ENCODE data around the gene RAB40C. TPM values are rescaled to one million over a fixed set of nuclear protein-coding genes. Genes with fewer than 3 reads are reported as not detected.

Gene RAB40C
- total RNA-seq, 1 experiment from 2014 or later = 30.7 TPM

GRCh38 chr16:575354-576196 is 14.3 kb upstream of the RAB40C start:
- TF ChIP-seq, protein P1, sequence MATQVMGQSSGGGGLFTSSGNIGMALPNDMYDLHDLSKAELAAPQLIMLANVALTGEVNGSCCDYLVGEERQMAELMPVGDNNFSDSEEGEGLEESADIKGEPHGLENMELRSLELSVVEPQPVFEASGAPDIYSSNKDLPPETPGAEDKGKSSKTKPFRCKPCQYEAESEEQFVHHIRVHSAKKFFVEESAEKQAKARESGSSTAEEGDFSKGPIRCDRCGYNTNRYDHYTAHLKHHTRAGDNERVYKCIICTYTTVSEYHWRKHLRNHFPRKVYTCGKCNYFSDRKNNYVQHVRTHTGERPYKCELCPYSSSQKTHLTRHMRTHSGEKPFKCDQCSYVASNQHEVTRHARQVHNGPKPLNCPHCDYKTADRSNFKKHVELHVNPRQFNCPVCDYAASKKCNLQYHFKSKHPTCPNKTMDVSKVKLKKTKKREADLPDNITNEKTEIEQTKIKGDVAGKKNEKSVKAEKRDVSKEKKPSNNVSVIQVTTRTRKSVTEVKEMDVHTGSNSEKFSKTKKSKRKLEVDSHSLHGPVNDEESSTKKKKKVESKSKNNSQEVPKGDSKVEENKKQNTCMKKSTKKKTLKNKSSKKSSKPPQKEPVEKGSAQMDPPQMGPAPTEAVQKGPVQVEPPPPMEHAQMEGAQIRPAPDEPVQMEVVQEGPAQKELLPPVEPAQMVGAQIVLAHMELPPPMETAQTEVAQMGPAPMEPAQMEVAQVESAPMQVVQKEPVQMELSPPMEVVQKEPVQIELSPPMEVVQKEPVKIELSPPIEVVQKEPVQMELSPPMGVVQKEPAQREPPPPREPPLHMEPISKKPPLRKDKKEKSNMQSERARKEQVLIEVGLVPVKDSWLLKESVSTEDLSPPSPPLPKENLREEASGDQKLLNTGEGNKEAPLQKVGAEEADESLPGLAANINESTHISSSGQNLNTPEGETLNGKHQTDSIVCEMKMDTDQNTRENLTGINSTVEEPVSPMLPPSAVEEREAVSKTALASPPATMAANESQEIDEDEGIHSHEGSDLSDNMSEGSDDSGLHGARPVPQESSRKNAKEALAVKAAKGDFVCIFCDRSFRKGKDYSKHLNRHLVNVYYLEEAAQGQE (IDR thresholded peaks at IDR 0.05; ENCODE audit: insufficient read depth in 1 of 2, low read depth in 2 of 2, low read length in 1 of 2) = no peak
- TF ChIP-seq, protein P2, sequence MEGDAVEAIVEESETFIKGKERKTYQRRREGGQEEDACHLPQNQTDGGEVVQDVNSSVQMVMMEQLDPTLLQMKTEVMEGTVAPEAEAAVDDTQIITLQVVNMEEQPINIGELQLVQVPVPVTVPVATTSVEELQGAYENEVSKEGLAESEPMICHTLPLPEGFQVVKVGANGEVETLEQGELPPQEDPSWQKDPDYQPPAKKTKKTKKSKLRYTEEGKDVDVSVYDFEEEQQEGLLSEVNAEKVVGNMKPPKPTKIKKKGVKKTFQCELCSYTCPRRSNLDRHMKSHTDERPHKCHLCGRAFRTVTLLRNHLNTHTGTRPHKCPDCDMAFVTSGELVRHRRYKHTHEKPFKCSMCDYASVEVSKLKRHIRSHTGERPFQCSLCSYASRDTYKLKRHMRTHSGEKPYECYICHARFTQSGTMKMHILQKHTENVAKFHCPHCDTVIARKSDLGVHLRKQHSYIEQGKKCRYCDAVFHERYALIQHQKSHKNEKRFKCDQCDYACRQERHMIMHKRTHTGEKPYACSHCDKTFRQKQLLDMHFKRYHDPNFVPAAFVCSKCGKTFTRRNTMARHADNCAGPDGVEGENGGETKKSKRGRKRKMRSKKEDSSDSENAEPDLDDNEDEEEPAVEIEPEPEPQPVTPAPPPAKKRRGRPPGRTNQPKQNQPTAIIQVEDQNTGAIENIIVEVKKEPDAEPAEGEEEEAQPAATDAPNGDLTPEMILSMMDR (IDR thresholded peaks at IDR 0.05) = no peak
- TF ChIP-seq TCF7L2 (IDR thresholded peaks at IDR 0.05; ENCODE audit: low read depth, low read length) (no peak), SIN3A (IDR thresholded peaks at IDR 0.05; ENCODE audit: borderline replicate concordance, insufficient read depth, low read depth, low read length) (no peak), POLR2AphosphoS5 (IDR thresholded peaks at IDR 0.05; ENCODE audit: low read depth, low read length) (no peak)
- Histone ChIP-seq H3K9me3 (ENCODE audit: control insufficient read depth, insufficient read depth, low read depth, low read length) (no peaks in the 10 kb centered on the region), H3K27ac (ENCODE audit: low read length) (no peak overlapping the region), H3K4me1 (ENCODE audit: control insufficient read depth, insufficient read depth, low read length) (peaks cover 15% of the 10 kb centered on the region), H3K4me3 (ENCODE audit: low read depth in 2 of 2, low read length in 2 of 2) (no peak overlapping the region), H3K36me3 (ENCODE audit: control insufficient read depth, insufficient read depth, low read length) (no peaks in the 10 kb centered on the region), H3K27me3 (ENCODE audit: control insufficient read depth, insufficient read depth, low read length) (no peaks in the 10 kb centered on the region)
- BruUV-seq (replicated peaks) = no TSS peak
- ATAC-seq = no peak
- in situ Hi-C loops (cut with HindIII; ENCODE audit: low pct_unique_long_range_greater_than_20kb, low sequenced_read_pairs) = no loop called here
- intact Hi-C loops (cut with micrococcal nuclease; ENCODE audit: unreplicated experiment) = no loop called here
- no peak for DNase-seq (ENCODE audit: low read depth, low spot score)
- ChIA-PET CTCF (no interaction called here), POLR2A (no interaction called here)

DNA sequence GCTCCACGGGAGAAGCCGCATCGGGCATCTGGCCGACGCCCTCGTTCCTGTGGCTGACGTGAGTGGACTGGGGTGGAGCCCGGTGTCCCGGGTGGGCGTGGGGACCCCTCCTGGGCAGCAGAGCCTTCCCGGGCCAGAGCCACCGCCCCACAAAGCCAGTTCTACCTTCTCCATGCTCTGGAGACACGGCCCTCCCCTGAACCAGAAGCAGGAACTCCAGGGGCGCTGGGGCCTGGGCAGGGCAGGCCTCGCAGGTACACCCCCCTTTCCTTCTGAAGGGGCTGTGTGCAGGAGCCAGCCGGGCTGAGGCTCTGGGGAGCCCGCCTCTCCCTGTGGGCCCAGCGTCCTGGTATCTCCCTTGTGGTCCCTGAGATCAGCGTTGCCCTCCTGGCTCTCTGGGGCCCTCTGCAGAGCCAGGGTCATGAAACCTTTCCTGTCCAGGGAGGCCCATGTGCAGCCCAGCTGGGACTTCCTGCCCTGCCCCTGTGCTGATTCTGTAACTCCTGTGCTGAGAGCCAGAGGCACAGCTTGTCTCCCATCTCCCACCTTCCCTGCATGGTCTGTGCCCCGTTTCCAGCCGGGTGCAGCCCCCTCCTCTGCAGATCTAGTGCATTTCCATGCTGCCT is 13.6 kb upstream of the RAB40C start:
- no TSS peak for BruUV-seq (replicated peaks)
- Histone ChIP-seq H3K4me3 (ENCODE audit: low read depth in 2 of 2, low read length in 2 of 2) (no peak overlapping the region), H3K27me3 (ENCODE audit: control insufficient read depth, insufficient read depth, low read length) (no peaks in the 10 kb centered on the region), H3K36me3 (ENCODE audit: control insufficient read depth, insufficient read depth, low read length) (no peaks in the 10 kb centered on the region), H3K9me3 (ENCODE audit: control insufficient read depth, insufficient read depth, low read depth, low read length) (no peaks in the 10 kb centered on the region), H3K4me1 (ENCODE audit: control insufficient read depth, insufficient read depth, low read length) (peaks cover 15% of the 10 kb centered on the region), H3K27ac (ENCODE audit: low read length) (no peak overlapping the region)
- ChIA-PET POLR2A (no interaction called here), CTCF (no interaction called here)
- intact Hi-C loops (cut with micrococcal nuclease; ENCODE audit: unreplicated experiment) (no loop called here), in situ Hi-C loops (cut with HindIII; ENCODE audit: low pct_unique_long_range_greater_than_20kb, low sequenced_read_pairs) (no loop called here)
- ATAC-seq = no peak
- TF ChIP-seq, protein P1 (IDR thresholded peaks at IDR 0.05; ENCODE audit: insufficient read depth in 1 of 2, low read depth in 2 of 2, low read length in 1 of 2) = no peak
- TF ChIP-seq, protein P2 (IDR thresholded peaks at IDR 0.05) = no peak
- TF ChIP-seq SIN3A (IDR thresholded peaks at IDR 0.05; ENCODE audit: borderline replicate concordance, insufficient read depth, low read depth, low read length) (no peak), POLR2AphosphoS5 (IDR thresholded peaks at IDR 0.05; ENCODE audit: low read depth, low read length) (no peak), TCF7L2 (IDR thresholded peaks at IDR 0.05; ENCODE audit: low read depth, low read length) (no peak)
- no peak for DNase-seq (ENCODE audit: low read depth, low spot score)
